K562 (cell line): ENCODE measurements around the gene TRIM73. TPM values are rescaled to one million over a fixed set of nuclear protein-coding genes. Genes with fewer than 3 reads are reported as not detected.
"Not testable (repeated sequence)": the region's sequence is repeated elsewhere in the genome, so short reads cannot be mapped to it uniquely, and the experiment has no call there.

Source experiments
- ERF ChIP-seq: fragments of 450-650 bp; formaldehyde crosslinking; IDR thresholded peaks from 2 replicates; pipeline ENCODE4 v1.4.0; 2020; ENCODE audit warnings: mild to moderate bottlenecking, mixed read lengths
- HCFC1 ChIP-seq: IDR thresholded peaks from 2 replicates; pipeline ENCODE4 v1.6.1; 2012; ENCODE audit warnings: low read depth, low read length, improper control_type of control experiment
- MAZ ChIP-seq, 2 experiments: fragments of 450-650 bp in 1 of 2; sonication (generic) in 1 of 2; formaldehyde crosslinking; IDR thresholded peaks in 1 of 2; conservative IDR thresholded peaks in 1 of 2; 2 replicates each; pipeline versions ENCODE4 v1.4.0 to v1.5.0; 2020; ENCODE audit warnings: mild to moderate bottlenecking in 1 of 2, missing genetic modification reagents in 1 of 2
- NONO ChIP-seq, 2 experiments: fragments of 200-400 bp in 1 of 2; fragments of 450-650 bp in 1 of 2; formaldehyde crosslinking in 1 of 2; IDR thresholded peaks; 2 replicates each; pipeline ENCODE4 v1.6.1; 2017; ENCODE audit warnings: low read depth in 2 of 2, mild to moderate bottlenecking in 2 of 2, moderate library complexity in 2 of 2, low read length in 1 of 2
- RBFOX2 ChIP-seq: fragments of 200-400 bp; formaldehyde crosslinking; IDR thresholded peaks from 2 replicates; pipeline ENCODE4 v1.6.1; 2017; ENCODE audit warnings: low read depth, mild to moderate bottlenecking, low read length, moderate library complexity
- SAP30 ChIP-seq: fragments of 200-600 bp; sonication (generic); IDR thresholded peaks from 2 replicates; pipeline ENCODE4 v1.6.1; 2012; ENCODE audit warnings: borderline replicate concordance, low read depth, mild to moderate bottlenecking, moderate library complexity, low read length, control low read depth, inconsistent platforms; ENCODE audit not compliant: insufficient read depth, poor library complexity, severe bottlenecking
- SIN3B ChIP-seq: fragments of 450-650 bp; IDR thresholded peaks from 2 replicates; pipeline ENCODE4 v1.6.1; 2017; ENCODE audit warnings: low read depth, mild to moderate bottlenecking, moderate library complexity
- SMAD4 ChIP-seq: fragments of 250-450 bp; sonication (Bioruptor Pico); conservative IDR thresholded peaks from 2 replicates; pipeline ENCODE4 v1.8.0; 2021; ENCODE audit warnings: inconsistent platforms, mild to moderate bottlenecking, moderate library complexity
- ZBTB17 ChIP-seq: fragments of 450-650 bp; formaldehyde crosslinking; IDR thresholded peaks from 2 replicates; pipeline ENCODE4 v1.4.0; 2020; ENCODE audit warnings: mild to moderate bottlenecking
- ZFX ChIP-seq: sonication (generic); formaldehyde crosslinking; IDR thresholded peaks from 2 replicates; pipeline ENCODE4 v1.8.0; 2022; ENCODE audit warnings: mild to moderate bottlenecking, missing genetic modification reagents, moderate library complexity
- ZNF695 ChIP-seq: fragments of 450-650 bp; formaldehyde crosslinking; IDR thresholded peaks from 2 replicates; pipeline ENCODE4 v1.4.0; 2020; ENCODE audit warnings: mild to moderate bottlenecking, moderate library complexity
- ZSCAN32 ChIP-seq: fragments of 450-650 bp; formaldehyde crosslinking; IDR thresholded peaks from 2 replicates; pipeline ENCODE4 v1.4.0; 2020; ENCODE audit warnings: mild to moderate bottlenecking, moderate library complexity
- polyA plus RNA-seq, 8 experiments: library from polyadenylated mRNA; depleted of rRNA in 4 of 8; stranded (reverse) in 5 of 8; unstranded in 3 of 8; fragments of >200 nt; fragmentation: Nextera tagmentation in 2 of 8; fragmentation: Illumina TruSeq in 1 of 8; extraction: Ambion mirVana in 2 of 8; extraction: Trizol in 1 of 8; gene quantifications; 2 replicates each; pipeline versions ENCODE4 v1.2.1 to v1.2.3, GENCODE V29; 2011 to 2014; ENCODE audit warnings: inconsistent platforms in 1 of 8, missing spikeins in 1 of 8
- total RNA-seq, 7 experiments: library from RNA; depleted of rRNA in 6 of 7; stranded (reverse); fragments of >200 nt in 6 of 7; fragmentation: Illumina TruSeq in 2 of 7; extraction: Trizol in 2 of 7; gene quantifications; 2 replicates each; pipeline versions ENCODE4 v1.2.1 to v1.2.3, GENCODE V29; 2011 to 2021; ENCODE audit warnings: low replicate concordance in 1 of 7
- TF ChIP-seq, protein P1 (sequence below): fragments of 250-450 bp; sonication (Bioruptor Pico); IDR thresholded peaks from 2 replicates; pipeline ENCODE4 v1.4.0; 2020
- TF ChIP-seq, protein P2 (sequence below), 2 experiments: fragments of 450-650 bp; formaldehyde crosslinking in 1 of 2; IDR thresholded peaks; 2 replicates each; pipeline versions ENCODE4 v1.4.0 to v1.6.1; 2014 to 2020; ENCODE audit warnings: mild to moderate bottlenecking in 2 of 2, borderline replicate concordance in 1 of 2, low read depth in 1 of 2
- TF ChIP-seq, protein P3 (sequence below): fragments of 250-450 bp; sonication (Bioruptor Pico); IDR thresholded peaks from 2 replicates; pipeline ENCODE4 v1.9.0; 2021; ENCODE audit warnings: mild to moderate bottlenecking, inconsistent platforms

TRIM73 gene
- total and polyA plus RNA-seq, 9 of the 15 experiments (the other 6 are each of a cell fraction or from before 2014, with no cell fraction given) = 0.04 to 1.2 (median 0.80) TPM; not detected in 4

DNA sequence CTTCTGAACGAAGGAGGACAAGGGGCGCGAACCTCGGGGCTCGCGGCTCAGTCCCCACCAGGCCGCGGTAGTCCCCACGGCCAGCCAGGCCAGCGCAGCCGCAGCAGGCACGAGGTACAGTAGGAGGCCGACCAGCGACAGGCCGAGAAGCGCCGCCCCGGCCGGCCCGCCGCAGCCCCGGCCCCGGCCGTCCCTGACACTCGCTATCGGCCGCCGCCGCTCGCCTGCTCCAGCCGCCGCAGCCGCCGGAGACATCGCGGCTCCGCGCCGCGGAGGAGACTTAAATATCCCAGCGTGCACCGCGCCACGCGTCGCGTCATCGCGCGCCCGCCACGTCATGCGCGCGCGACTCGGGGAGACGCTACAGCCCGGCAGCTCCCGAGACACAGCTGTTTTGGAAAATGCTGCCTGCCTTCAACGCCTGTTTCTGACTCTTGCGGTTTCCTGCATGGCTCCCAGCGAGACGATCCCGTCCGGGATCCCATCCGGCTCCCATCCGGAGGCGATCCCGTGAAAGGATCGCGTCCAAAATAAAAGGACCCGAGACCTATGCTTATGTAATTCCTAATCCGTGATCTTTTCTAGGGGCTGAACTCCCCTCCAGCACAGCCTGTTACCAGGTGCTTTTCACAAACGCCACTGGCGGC, 47.2 kb downstream of the TRIM73 start (continued):
- TF ChIP-seq, protein P1, sequence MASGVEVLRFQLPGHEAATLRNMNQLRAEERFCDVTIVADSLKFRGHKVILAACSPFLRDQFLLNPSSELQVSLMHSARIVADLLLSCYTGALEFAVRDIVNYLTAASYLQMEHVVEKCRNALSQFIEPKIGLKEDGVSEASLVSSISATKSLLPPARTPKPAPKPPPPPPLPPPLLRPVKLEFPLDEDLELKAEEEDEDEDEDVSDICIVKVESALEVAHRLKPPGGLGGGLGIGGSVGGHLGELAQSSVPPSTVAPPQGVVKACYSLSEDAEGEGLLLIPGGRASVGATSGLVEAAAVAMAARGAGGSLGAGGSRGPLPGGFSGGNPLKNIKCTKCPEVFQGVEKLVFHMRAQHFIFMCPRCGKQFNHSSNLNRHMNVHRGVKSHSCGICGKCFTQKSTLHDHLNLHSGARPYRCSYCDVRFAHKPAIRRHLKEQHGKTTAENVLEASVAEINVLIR = peak; percentile 77
- TF ChIP-seq ERF (CRISPR knock-in tag) = peak; percentile 92; the same call in 1 of the 2 replicates
- TF ChIP-seq MAZ (CRISPR knock-in tag; conservative IDR thresholded peaks at IDR 0.05 in 1 of 2, IDR thresholded peaks at IDR 0.05 in 1 of 2) = peak in 1 of 2 experiments; percentile 83; a peak in 2 of 4 replicates
- peak in 1 of 2 experiments; percentile 97; a peak in 2 of 4 replicates for TF ChIP-seq NONO (IDR thresholded peaks at IDR 0.05; ENCODE audit: low read depth in 2 of 2, low read length in 1 of 2)
- peak; percentile 70 for TF ChIP-seq RBFOX2
- TF ChIP-seq SMAD4 (CRISPR knock-in tag) = peak; percentile 87
- TF ChIP-seq ZSCAN32 = 0 out of 2 replicates have a peak, but pooled peaks have one; percentile 52
- TF ChIP-seq SIN3B = peak; percentile 88
- TF ChIP-seq ZBTB17 (CRISPR knock-in tag) = peak; percentile 85
- TF ChIP-seq ZFX = peak; percentile 73
- TF ChIP-seq, protein P2, sequence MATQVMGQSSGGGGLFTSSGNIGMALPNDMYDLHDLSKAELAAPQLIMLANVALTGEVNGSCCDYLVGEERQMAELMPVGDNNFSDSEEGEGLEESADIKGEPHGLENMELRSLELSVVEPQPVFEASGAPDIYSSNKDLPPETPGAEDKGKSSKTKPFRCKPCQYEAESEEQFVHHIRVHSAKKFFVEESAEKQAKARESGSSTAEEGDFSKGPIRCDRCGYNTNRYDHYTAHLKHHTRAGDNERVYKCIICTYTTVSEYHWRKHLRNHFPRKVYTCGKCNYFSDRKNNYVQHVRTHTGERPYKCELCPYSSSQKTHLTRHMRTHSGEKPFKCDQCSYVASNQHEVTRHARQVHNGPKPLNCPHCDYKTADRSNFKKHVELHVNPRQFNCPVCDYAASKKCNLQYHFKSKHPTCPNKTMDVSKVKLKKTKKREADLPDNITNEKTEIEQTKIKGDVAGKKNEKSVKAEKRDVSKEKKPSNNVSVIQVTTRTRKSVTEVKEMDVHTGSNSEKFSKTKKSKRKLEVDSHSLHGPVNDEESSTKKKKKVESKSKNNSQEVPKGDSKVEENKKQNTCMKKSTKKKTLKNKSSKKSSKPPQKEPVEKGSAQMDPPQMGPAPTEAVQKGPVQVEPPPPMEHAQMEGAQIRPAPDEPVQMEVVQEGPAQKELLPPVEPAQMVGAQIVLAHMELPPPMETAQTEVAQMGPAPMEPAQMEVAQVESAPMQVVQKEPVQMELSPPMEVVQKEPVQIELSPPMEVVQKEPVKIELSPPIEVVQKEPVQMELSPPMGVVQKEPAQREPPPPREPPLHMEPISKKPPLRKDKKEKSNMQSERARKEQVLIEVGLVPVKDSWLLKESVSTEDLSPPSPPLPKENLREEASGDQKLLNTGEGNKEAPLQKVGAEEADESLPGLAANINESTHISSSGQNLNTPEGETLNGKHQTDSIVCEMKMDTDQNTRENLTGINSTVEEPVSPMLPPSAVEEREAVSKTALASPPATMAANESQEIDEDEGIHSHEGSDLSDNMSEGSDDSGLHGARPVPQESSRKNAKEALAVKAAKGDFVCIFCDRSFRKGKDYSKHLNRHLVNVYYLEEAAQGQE (IDR thresholded peaks at IDR 0.05; ENCODE audit: borderline replicate concordance) = not testable (repeated sequence)
- TF ChIP-seq, protein P2 (CRISPR knock-in tag; IDR thresholded peaks at IDR 0.05; ENCODE audit: low read depth) = peak; percentile 88
- peak; percentile 39; the same call in 1 of the 2 replicates for TF ChIP-seq HCFC1
- peak; percentile 48 for TF ChIP-seq SAP30
- TF ChIP-seq, protein P3, sequence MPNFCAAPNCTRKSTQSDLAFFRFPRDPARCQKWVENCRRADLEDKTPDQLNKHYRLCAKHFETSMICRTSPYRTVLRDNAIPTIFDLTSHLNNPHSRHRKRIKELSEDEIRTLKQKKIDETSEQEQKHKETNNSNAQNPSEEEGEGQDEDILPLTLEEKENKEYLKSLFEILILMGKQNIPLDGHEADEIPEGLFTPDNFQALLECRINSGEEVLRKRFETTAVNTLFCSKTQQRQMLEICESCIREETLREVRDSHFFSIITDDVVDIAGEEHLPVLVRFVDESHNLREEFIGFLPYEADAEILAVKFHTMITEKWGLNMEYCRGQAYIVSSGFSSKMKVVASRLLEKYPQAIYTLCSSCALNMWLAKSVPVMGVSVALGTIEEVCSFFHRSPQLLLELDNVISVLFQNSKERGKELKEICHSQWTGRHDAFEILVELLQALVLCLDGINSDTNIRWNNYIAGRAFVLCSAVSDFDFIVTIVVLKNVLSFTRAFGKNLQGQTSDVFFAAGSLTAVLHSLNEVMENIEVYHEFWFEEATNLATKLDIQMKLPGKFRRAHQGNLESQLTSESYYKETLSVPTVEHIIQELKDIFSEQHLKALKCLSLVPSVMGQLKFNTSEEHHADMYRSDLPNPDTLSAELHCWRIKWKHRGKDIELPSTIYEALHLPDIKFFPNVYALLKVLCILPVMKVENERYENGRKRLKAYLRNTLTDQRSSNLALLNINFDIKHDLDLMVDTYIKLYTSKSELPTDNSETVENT (CRISPR knock-in tag) = peak; percentile 94
- TF ChIP-seq ZNF695 (CRISPR knock-in tag) = peak; percentile 54; the same call in 1 of the 2 replicates
